KG1 (cell line): ENCODE results near the gene MYL2.
"Not testable (repeated sequence)": the region's sequence is repeated elsewhere in the genome, so short reads cannot be mapped to it uniquely, and the experiment has no call there.

Experiments
- DNase-seq: peaks from one replicate; lab custom pipeline; 2025; lab: John Stamatoyannopoulos, UW

The MYL2 gene

GRCh38 chr12:110920324-110920910 lies at the start of gene MYL2:
TSS of gene MYL2 (minus strand) at chr12:110920579. CDS start at chr12:110920529, 50 bp downstream.
- DNase-seq = no peak

GRCh38 chr12:110966081-110966760 lies 45.8 kb upstream of the MYL2 start:
- DNase-seq = no peak

- no peak for DNase-seq
These were observed 45.2 kb upstream of the MYL2 start for GRCh38 chr12:110965574-110965973.

GRCh38 chr12:110960795-110961194 lies 40.4 kb upstream of the MYL2 start:
- DNase-seq = no peak

- no peak for DNase-seq
These were observed 37.3 kb upstream of the MYL2 start for GRCh38 chr12:110957652-110958051.

- no peak for DNase-seq
These were observed 36.8 kb upstream of the MYL2 start for GRCh38 chr12:110957159-110957558.

GRCh38 chr12:110950867-110951266 lies 30.5 kb upstream of the MYL2 start:
- not testable (repeated sequence) for DNase-seq

GRCh38 chr12:110950466-110950865 lies 30.1 kb upstream of the MYL2 start:
- not testable (repeated sequence) for DNase-seq

GRCh38 chr12:110948041-110948440 lies 27.7 kb upstream of the MYL2 start:
- no peak for DNase-seq

GRCh38 chr12:110943373-110943772 lies 23.0 kb upstream of the MYL2 start:
- DNase-seq = no peak

GRCh38 chr12:110941391-110941790 lies 21.0 kb upstream of the MYL2 start:
- no peak for DNase-seq

- DNase-seq = no peak
These were observed 20.6 kb upstream of the MYL2 start for GRCh38 chr12:110940933-110941332.

- no peak for DNase-seq
These were observed 19.9 kb upstream of the MYL2 start for GRCh38 chr12:110940296-110940695.

- DNase-seq = peak; percentile 35
These were observed 16.8 kb upstream of the MYL2 start for GRCh38 chr12:110937104-110937641.

- no peak for DNase-seq
These were observed 16.2 kb upstream of the MYL2 start for GRCh38 chr12:110936367-110937103.

- DNase-seq = no peak
These were observed 15.2 kb upstream of the MYL2 start for GRCh38 chr12:110935588-110935987.

GRCh38 chr12:110934093-110934852 lies 13.9 kb upstream of the MYL2 start:
- DNase-seq = no peak

- DNase-seq = no peak
These were observed 13.1 kb upstream of the MYL2 start for GRCh38 chr12:110933326-110933974.

- no peak for DNase-seq
These were observed 11.7 kb upstream of the MYL2 start for GRCh38 chr12:110932046-110932445.

GRCh38 chr12:110931315-110931728 lies 10.9 kb upstream of the MYL2 start:
- no peak for DNase-seq
